Measurements from ENCODE around the gene P2RX4.

GRCh38 chr12:121230538-121230907, 20.6 kb downstream of the P2RX4 start:
- no peak for TF ChIP-seq CTCF (IDR thresholded peaks at IDR 0.05)
- no peak for TF ChIP-seq POLR2A (IDR thresholded peaks at IDR 0.05)
